Bronchial epithelial cell (primary cell): ENCODE data around the gene DTYMK. TPM values are rescaled to one million over a fixed set of nuclear protein-coding genes. Genes with fewer than 3 reads are reported as not detected.

Experiments used
- DNase-seq: peaks from one replicate; pipeline ENCODE4 v3.0.0-alpha.2; 2010; ENCODE audit warnings: low read depth
- FAIRE-seq: peaks from 2 replicates; lab custom pipeline; 2011; peaks lifted over from hg19 to GRCh38; lab: Jason Lieb, UNC
- H3K27me3 ChIP-seq: 2 replicates; pipeline ENCODE4 v1.5.1; 2011; ENCODE audit warnings: low read length; ENCODE audit not compliant: control insufficient read depth, insufficient read depth
- H3K36me3 ChIP-seq: 2 replicates; pipeline ENCODE4 v1.5.1; 2011; ENCODE audit warnings: low read length; ENCODE audit not compliant: control insufficient read depth, insufficient read depth
- H3K4me3 ChIP-seq: 2 replicates; pipeline ENCODE4 v1.5.1; 2011; ENCODE audit warnings: mild to moderate bottlenecking, low read depth, low read length, control low read depth
- total RNA-seq: library from RNA; depleted of rRNA; stranded (reverse); fragments of >200 nt; gene quantifications from 2 replicates; pipeline ENCODE4 v1.2.1, GENCODE V29; 2014
- TF ChIP-seq, protein P1 (sequence below): IDR thresholded peaks from 2 replicates; pipeline ENCODE4 v1.5.1; 2011; ENCODE audit warnings: mild to moderate bottlenecking, moderate library complexity, low read length, control low read depth, inconsistent platforms; ENCODE audit not compliant: insufficient read depth, severe bottlenecking

DTYMK gene
- total RNA-seq, 1 donor from 2014 or later, result 21.1 TPM

DNA sequence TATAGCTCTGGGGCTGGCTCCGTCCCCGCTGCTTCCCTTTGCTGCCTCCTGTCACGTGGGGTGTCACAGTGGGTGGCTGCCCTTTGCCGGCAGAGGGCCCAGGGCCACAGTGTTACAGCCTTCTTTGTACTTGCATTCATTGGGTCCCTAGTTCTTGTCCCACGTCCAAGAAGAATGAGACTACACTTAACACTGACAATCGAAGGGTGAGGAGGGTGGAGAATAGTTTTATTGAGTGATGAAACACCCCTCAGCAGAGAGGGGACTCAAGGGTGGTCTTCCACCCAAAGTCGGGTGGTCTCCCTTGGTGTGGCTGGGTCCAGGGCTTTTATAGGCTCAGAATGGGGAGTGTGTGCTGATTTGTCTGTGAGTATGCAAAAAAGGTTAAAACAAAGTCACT lies 47.2 kb downstream of the DTYMK start:
- Histone ChIP-seq H3K36me3 (peaks cover 4% of the 10 kb centered on the region), H3K4me3 (no peak overlapping the region), H3K27me3 (no peaks in the 10 kb centered on the region)
- DNase-seq, result no peak
- FAIRE-seq, result no peak
- TF ChIP-seq, protein P1, sequence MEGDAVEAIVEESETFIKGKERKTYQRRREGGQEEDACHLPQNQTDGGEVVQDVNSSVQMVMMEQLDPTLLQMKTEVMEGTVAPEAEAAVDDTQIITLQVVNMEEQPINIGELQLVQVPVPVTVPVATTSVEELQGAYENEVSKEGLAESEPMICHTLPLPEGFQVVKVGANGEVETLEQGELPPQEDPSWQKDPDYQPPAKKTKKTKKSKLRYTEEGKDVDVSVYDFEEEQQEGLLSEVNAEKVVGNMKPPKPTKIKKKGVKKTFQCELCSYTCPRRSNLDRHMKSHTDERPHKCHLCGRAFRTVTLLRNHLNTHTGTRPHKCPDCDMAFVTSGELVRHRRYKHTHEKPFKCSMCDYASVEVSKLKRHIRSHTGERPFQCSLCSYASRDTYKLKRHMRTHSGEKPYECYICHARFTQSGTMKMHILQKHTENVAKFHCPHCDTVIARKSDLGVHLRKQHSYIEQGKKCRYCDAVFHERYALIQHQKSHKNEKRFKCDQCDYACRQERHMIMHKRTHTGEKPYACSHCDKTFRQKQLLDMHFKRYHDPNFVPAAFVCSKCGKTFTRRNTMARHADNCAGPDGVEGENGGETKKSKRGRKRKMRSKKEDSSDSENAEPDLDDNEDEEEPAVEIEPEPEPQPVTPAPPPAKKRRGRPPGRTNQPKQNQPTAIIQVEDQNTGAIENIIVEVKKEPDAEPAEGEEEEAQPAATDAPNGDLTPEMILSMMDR, result no peak

DNA sequence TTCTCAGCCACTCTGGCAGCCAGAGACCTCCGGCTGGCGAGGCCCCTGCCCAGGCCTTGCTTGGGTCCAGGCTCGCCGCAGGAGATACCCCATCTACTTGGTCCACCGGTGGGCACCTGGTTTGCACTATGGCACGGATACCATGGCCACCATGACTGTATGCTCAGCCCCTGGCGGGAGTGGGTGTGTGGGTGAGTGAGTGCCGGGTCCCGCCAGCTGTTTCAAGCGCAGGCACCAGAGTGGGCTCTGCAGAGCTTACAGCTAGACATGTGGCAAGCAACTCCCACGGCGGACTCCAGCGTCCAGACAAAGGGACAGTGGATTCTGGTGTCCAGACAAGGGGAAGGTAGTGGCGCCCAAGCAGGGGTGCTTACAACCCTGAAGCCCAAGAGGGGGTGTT lies 47.7 kb downstream of the DTYMK start:
- DNase-seq (no peak), FAIRE-seq (no peak)
- Histone ChIP-seq H3K4me3 (no peak overlapping the region), H3K36me3 (peaks cover 4% of the 10 kb centered on the region), H3K27me3 (no peaks in the 10 kb centered on the region)
- TF ChIP-seq, protein P1, result no peak

DNA sequence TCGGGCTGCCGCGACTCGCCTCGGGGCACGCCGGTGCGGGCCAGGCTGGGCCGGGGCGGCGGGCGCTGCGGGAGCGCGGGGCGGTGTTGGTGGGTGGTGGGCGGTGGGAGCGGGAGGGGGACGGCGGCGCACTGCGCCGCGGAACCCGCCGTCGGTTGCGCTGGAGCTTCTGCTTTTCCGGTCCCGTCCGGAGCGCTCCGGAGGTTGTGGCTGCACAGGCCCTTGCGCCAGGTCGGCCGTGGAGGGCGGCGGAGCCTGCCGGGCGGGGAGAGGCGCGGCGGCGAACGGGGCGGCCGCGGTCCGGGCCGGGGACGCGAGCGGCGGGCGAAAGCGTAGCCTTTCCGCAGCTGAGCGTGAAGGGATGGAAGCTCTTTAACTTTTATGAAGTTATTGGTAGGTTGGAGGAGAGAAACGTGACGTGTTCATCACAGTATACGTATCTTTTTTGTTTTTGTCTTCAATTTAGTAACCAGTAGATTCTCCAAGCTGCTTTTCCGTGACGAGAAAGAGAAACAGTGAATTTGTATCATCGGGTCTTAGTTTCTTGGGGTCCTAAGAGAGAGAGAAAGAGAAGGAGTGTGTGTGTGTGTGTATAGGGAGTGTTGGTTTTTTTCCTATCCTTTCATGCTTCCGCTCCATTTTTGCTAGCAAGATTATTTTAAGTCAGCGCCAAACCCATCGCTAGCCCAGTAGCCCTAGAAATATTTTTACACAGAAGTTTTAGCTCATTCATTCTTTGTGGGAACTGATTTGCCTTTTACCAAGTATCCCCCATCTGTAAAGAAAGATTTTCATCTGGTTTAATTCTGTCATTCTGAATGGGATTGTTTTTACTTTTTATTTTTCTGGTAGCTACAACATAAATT lies 48.6 kb downstream of the DTYMK start:
- Histone ChIP-seq H3K27me3 (no peaks in the 10 kb centered on the region), H3K4me3 (peak overlapping the region; percentile 90), H3K36me3 (peaks cover 9% of the 10 kb centered on the region)
- DNase-seq (no peak), FAIRE-seq (no peak)
- TF ChIP-seq, protein P1, result no peak

DNA sequence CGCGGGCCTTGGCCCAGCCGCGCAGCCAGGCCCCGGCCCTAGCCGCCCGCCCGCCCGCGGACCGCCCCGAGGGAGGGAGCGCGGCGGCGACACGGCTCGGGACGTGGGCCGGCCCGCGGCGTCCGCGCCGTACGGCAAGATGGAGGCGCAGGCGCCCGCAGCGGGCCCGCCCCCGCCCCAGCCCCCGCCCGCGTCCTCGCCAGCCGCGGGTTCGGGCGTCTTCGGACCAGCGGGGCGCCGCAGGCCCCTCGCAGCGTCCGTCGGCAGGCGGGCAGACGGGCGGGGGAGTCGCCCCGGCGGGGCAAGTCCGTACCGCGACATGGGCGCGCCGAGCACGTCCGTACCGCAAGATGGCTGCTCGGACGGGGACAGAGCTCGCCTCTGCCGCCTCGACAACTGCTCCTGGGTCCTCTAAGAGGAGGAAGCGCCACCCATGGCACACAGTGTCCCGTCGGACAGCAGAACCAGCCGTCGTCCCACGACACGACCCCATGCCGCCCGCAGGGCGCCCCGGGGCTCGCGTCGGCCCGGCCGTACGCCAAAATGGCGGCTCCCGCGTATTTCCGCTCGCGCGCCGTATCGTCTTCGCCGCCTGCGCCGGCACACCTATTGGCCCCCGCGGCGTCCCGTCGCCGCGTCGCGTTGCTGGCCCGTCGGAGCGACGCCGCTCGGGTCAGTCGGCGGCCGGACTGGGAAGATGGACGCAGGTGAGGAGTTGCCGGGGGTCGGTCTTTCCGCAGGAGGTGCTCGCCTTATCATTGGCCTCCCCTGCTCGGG lies 49.4 kb downstream of the DTYMK start, which contains the start of the genes ATG4B and THAP4:
Gene ATG4B, plus strand, starts transcription at position 676 of the 777 bp plus-strand sequence. Its CDS starts 22 bp downstream, at position 698.
Gene THAP4, minus strand, starts transcription at position 141 of the 777 bp plus-strand sequence. CDS start 141 bp downstream, outside the sequence.
- DNase-seq (peak; percentile 52), FAIRE-seq (no peak)
- Histone ChIP-seq H3K27me3 (no peaks in the 10 kb centered on the region), H3K36me3 (peaks cover 15% of the 10 kb centered on the region), H3K4me3 (peak within 1 kb of the TSS; percentile 90)
- TF ChIP-seq, protein P1, result no peak

DNA sequence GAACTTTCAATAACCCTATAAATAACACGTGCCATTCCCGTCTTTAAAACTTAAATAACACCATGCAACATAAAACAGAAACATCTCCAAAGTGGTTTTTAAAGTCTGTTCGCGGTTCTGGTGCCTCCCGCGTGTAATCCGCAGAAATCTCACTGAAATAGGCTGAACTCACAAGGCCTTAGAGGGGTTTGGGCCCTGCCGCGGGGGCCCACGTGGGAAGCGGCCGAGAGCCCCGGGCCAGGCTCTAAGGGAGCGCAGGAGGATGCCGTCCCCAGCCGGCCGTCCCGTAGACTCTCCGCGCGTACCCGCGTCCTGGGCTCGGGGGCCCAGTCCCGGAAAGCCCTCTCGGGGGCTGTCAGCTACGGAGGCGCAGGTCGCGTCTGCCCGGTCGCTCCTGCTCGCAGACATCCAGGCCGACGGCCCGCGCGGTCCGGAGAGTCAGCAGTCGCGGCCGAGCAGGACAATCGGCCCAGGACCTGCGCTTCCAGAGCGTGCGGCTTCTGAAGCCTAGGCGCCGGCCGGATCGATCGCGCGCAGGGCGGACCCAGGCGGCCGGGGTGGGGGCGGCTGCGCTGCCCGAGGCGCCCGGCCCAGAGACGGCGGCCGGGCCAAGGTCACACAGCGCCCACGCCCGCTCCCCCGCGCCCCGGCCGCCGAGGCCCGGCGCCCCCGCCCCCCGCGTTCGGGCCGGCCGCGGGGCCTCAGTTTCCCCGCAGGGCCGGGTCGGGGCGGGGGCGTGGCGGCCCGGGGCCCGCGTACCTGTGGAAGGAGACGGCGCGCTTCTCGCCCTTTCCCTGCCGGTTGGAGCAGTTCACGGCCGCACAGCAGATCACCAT lies 50.2 kb downstream of the DTYMK start:
- FAIRE-seq (no peak), DNase-seq (no peak)
- H3K4me3 ChIP-seq, result peak overlapping the region; percentile 90
- TF ChIP-seq, protein P1, result no peak
- no peaks in the 10 kb centered on the region for H3K27me3 ChIP-seq
- peaks cover 17% of the 10 kb centered on the region for H3K36me3 ChIP-seq
